GM23248 (cell line): ENCODE measurements around the gene MTRF1.

Experiments
- EZH2 ChIP-seq: fragments of 200-600 bp; sonication (generic); IDR thresholded peaks from 2 replicates; pipeline ENCODE4 v1.6.1; 2018; ENCODE audit warnings: antibody characterized with exemption, mild to moderate bottlenecking; ENCODE audit not compliant: insufficient read depth, poor library complexity, severe bottlenecking
- EZH2phosphoT487 ChIP-seq: fragments of 200-600 bp; sonication (generic); IDR thresholded peaks from 2 replicates; pipeline ENCODE4 v1.6.1; 2018; ENCODE audit warnings: antibody characterized with exemption, moderate library complexity, mild to moderate bottlenecking, low read depth; ENCODE audit not compliant: insufficient read depth

DNA sequence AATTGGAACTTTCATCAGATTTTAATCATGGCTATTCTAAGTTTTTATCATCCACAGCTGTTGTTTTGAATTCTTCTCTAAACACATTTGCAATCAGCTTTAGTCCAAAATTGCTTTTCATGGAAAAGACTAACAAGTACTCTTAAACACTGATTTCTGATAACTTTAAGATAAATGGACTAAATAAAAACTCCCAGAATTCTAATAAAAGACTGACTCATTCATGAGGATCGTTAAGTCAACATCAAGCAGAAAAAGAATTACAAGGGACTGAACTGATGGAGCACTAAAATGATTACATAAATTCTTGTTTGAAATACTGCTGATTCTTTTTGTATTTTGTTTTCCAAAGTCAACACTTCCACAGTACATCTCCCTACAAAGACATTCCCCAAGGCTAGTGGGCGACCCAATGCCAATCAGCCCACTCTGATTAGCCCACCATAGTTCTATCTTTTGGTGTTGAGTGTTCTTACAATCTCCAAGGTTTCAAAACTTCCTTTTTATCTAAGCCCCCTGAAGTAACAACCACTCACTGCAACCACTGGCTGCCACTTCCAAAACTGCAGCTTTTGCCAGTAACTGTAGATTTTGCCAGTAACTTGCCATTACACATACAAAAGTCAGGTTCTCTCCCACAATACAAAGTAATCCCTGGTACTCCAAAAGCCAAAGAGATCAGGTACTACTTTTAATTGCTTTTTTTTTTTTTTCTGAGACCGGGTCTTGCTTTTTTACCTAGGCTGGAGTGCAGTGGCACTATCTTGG lies 33.7 kb upstream of the MTRF1 start:
- TF ChIP-seq EZH2phosphoT487 (no peak), EZH2 (no peak)
